ENCODE data around the gene CERS3.

CERS3 gene

GRCh38 chr15:100526027-100526481 lies 2.7 kb downstream of the CERS3 start:
- no peak for DNase-seq

- DNase-seq: no peak
Observed at GRCh38 chr15:100525436-100525835, 3.3 kb downstream of the CERS3 start.

- DNase-seq: no peak
Observed at GRCh38 chr15:100524326-100524725, 4.4 kb downstream of the CERS3 start.

GRCh38 chr15:100521907-100522306 lies 6.8 kb downstream of the CERS3 start:
- no peak for DNase-seq

GRCh38 chr15:100520132-100520921 lies 8.4 kb downstream of the CERS3 start:
- no peak for DNase-seq

GRCh38 chr15:100517846-100518245 lies 10.9 kb downstream of the CERS3 start:
- DNase-seq: no peak

GRCh38 chr15:100516643-100517512 lies 11.9 kb downstream of the CERS3 start:
- DNase-seq: no peak

GRCh38 chr15:100515758-100516157 lies 13.0 kb downstream of the CERS3 start:
- no peak for DNase-seq

- DNase-seq: no peak
Observed at GRCh38 chr15:100508641-100509300, 20.0 kb downstream of the CERS3 start.

- DNase-seq: no peak
Observed at GRCh38 chr15:100502651-100503050, 26.1 kb downstream of the CERS3 start.

GRCh38 chr15:100501117-100501516 lies 27.6 kb downstream of the CERS3 start:
- DNase-seq: no peak

- DNase-seq: no peak
Observed at GRCh38 chr15:100500226-100500990, 28.3 kb downstream of the CERS3 start.

- no peak for DNase-seq
Observed at GRCh38 chr15:100495861-100496260, 32.9 kb downstream of the CERS3 start.

- no peak for DNase-seq
Observed at GRCh38 chr15:100493213-100493612, 35.5 kb downstream of the CERS3 start.

GRCh38 chr15:100484443-100484842 lies 44.3 kb downstream of the CERS3 start:
- no peak for DNase-seq

GRCh38 chr15:100483370-100483769 lies 45.4 kb downstream of the CERS3 start:
- DNase-seq: no peak

- no peak for DNase-seq
Observed at GRCh38 chr15:100476805-100477204, 51.9 kb downstream of the CERS3 start.

GRCh38 chr15:100472736-100473135 lies 56.0 kb downstream of the CERS3 start:
- DNase-seq: no peak

GRCh38 chr15:100471933-100472332 lies 56.8 kb downstream of the CERS3 start:
- no peak for DNase-seq

- DNase-seq: no peak
Observed at GRCh38 chr15:100468285-100468684, 60.5 kb downstream of the CERS3 start.

GRCh38 chr15:100466073-100466472 lies 62.7 kb downstream of the CERS3 start:
- DNase-seq: no peak

GRCh38 chr15:100464888-100465287 lies 63.9 kb downstream of the CERS3 start:
- DNase-seq: no peak

GRCh38 chr15:100464256-100464655 lies 64.5 kb downstream of the CERS3 start:
- no peak for DNase-seq
